ENCODE data around the gene ANO10.
"Not testable (repeated sequence)": the region's sequence is repeated elsewhere in the genome, so short reads cannot be mapped to it uniquely, and the experiment has no call there.

ANO10 gene

GRCh38 chr3:43627360-43627759 is 5.5 kb upstream of the ANO10 start:
- DNase-seq, result no peak

- DNase-seq, result no peak
These were observed 3.0 kb upstream of the ANO10 start for GRCh38 chr3:43624619-43625305.

GRCh38 chr3:43620831-43621655 is 768 bp downstream of the ANO10 start:
- no peak for DNase-seq

- no peak for DNase-seq
These were observed 2.2 kb downstream of the ANO10 start for GRCh38 chr3:43619588-43619987.

- DNase-seq, result no peak
These were observed 3.7 kb downstream of the ANO10 start for GRCh38 chr3:43618142-43618541.

GRCh38 chr3:43616034-43616433 is 5.8 kb downstream of the ANO10 start:
- no peak for DNase-seq

GRCh38 chr3:43615133-43615532 is 6.7 kb downstream of the ANO10 start:
- no peak for DNase-seq

- no peak for DNase-seq
These were observed 7.8 kb downstream of the ANO10 start for GRCh38 chr3:43613976-43614375.

GRCh38 chr3:43612419-43612818 is 9.4 kb downstream of the ANO10 start:
- DNase-seq, result no peak

GRCh38 chr3:43609406-43609805 is 12.4 kb downstream of the ANO10 start:
- DNase-seq, result no peak

GRCh38 chr3:43608751-43609150 is 13.1 kb downstream of the ANO10 start:
- DNase-seq, result no peak

GRCh38 chr3:43606284-43606683 is 15.5 kb downstream of the ANO10 start:
- no peak for DNase-seq

- not testable (repeated sequence) for DNase-seq
These were observed 21.9 kb downstream of the ANO10 start for GRCh38 chr3:43599959-43600358.

- no peak for DNase-seq
These were observed 23.9 kb downstream of the ANO10 start for GRCh38 chr3:43597961-43598360.

GRCh38 chr3:43596178-43596577 is 25.6 kb downstream of the ANO10 start:
- DNase-seq, result not testable (repeated sequence)

GRCh38 chr3:43595280-43595679 is 26.5 kb downstream of the ANO10 start:
- not testable (repeated sequence) for DNase-seq

GRCh38 chr3:43593588-43593987 is 28.2 kb downstream of the ANO10 start:
- not testable (repeated sequence) for DNase-seq

- not testable (repeated sequence) for DNase-seq
These were observed 29.9 kb downstream of the ANO10 start for GRCh38 chr3:43591866-43592265.

- DNase-seq, result no peak
These were observed 34.5 kb downstream of the ANO10 start for GRCh38 chr3:43587303-43587702.

- DNase-seq, result no peak
These were observed 37.6 kb downstream of the ANO10 start for GRCh38 chr3:43584043-43584826.

- DNase-seq, result no peak
These were observed 38.3 kb downstream of the ANO10 start for GRCh38 chr3:43583481-43583880.

- DNase-seq, result no peak
These were observed 38.9 kb downstream of the ANO10 start for GRCh38 chr3:43582866-43583265.

- DNase-seq, result no peak
These were observed 40.5 kb downstream of the ANO10 start for GRCh38 chr3:43581343-43581742.

GRCh38 chr3:43580181-43580580 is 41.6 kb downstream of the ANO10 start:
- no peak for DNase-seq

Data from activated CD4-positive, CD25-positive, alpha-beta regulatory T cell (primary cell).